Measurements from ENCODE around the gene KLHL25. TPM values are rescaled to one million over a fixed set of nuclear protein-coding genes. Genes with fewer than 3 reads are reported as not detected.

KLHL25 gene
- total RNA-seq, 1 experiment from 2014 or later: 15.6 TPM

GRCh38 chr15:85752491-85752961 lies 42.2 kb downstream of the KLHL25 start:
- in situ Hi-C loops (cut with HindIII; ENCODE audit: low sequenced_read_pairs): no loop called here
- peak; percentile 59 for DNase-seq (ENCODE audit: low spot score)

GRCh38 chr15:85752124-85752475 lies 42.6 kb downstream of the KLHL25 start:
- in situ Hi-C loops (cut with HindIII; ENCODE audit: low sequenced_read_pairs): no loop called here
- DNase-seq (ENCODE audit: low spot score): no peak

DNA sequence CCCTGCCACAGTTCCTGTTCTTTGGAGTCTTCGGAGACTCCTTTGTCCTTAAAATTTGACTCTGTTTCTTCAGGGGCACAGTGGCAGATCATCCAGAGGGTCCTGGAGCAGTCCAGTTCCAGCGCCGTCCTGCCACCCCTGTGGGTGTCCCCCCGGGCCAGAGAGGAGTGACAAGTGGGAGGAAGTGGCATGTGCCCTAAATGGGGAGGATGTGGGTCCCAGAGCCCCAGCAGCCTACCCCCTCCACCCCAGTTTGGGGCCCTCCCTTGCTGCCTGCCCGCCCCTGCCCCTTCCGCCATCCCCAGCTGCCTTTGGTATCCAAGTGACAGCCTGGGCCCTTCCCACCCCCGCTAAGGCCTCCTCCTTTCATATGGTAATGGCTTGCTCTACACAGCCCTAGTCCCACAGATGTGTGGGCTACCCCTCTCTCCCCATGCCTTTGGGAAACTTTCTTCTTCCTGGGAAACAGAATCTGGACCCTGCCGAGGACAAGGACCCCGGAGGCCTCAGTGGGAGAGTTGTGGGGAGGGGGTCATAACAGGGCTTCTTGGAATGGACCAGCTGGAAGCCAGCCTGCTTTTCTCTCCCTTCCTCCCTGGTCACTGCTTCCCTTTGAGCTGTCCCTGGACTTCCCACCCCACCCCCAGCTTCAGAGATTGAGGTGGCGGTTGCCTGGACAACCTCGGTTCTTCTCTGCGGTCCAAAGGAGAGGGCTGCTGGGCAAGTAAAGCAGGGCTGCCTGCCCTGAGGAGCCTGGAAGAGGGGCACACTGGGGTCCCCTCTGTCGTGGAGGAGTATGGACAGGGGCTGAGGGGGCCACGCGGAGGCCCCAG lies 43.2 kb downstream of the KLHL25 start:
- DNase-seq (ENCODE audit: low spot score): peak; percentile 26
- in situ Hi-C loops (cut with HindIII; ENCODE audit: low sequenced_read_pairs): no loop called here

- DNase-seq (ENCODE audit: low spot score): peak; percentile 45
- in situ Hi-C loops (cut with HindIII; ENCODE audit: low sequenced_read_pairs): no loop called here
Measured at GRCh38 chr15:85750319-85751290, 44.1 kb downstream of the KLHL25 start.

GRCh38 chr15:85749261-85750151 lies 45.2 kb downstream of the KLHL25 start:
- in situ Hi-C loops (cut with HindIII; ENCODE audit: low sequenced_read_pairs): no loop called here
- DNase-seq (ENCODE audit: low spot score): peak; percentile 55

DNA sequence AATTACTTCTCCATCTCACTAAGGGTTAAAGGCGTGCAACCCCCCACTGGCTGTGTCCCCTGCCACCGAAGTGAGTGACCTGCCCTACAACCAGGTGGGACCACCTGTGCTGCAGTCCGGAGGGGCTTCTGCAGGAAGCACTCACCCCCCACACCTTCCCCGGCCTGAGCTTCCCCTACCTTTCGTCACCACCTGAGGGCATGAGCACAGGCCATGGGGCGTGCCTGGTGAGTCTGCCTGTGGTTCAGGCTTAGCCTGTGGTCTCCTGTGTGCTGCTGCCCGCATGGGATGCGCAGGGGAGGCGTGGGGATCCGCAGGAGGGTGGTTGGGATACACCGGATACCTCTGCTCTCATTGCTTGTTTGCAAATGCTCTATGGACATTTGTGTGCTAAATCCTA lies 46.0 kb downstream of the KLHL25 start:
- in situ Hi-C loops (cut with HindIII; ENCODE audit: low sequenced_read_pairs): no loop called here

DNA sequence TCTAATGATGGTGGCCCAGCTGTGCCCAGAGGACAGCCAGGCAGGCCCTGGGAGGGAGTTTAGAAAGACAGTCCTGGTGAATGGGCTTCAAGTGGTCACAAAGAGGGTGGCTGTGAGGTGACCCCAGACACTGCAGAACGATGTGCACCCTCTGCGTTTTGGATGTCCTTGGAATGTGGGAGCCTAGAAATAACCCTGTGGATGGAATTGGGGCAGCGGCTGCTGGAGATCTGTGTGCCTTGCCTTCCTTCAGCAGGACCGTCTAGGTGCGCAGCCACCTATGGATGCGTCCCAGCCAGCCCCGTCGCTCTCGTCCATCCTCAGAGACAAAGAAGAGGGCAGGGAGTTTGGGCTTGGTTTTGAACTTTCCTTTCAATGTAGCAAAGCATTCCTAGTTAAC lies 46.5 kb downstream of the KLHL25 start:
- in situ Hi-C loops (cut with HindIII; ENCODE audit: low sequenced_read_pairs): no loop called here
- DNase-seq (ENCODE audit: low spot score): no peak

More for the DNA sequence above, 46.0 kb downstream of the KLHL25 start:
- DNase-seq (ENCODE audit: low spot score): no peak

DNA sequence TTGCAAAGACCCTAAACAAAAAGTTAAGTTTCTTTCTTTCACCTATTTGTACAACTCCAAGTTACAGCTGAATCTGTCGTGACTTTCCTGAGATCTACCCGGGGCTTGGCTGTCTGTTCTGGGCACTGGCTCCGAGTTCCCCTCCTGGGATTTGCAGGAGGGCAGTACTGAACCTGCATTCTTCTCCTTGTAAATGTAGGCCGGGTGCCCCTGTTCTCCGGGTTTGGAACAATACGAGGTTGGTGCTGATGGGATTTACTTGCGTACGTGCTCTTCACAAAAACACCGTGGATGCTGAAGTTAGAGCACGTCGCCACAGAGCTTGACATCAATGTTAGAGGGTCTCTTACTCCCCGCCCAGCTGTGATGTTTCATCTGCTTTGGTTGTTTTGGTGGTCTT lies 48.1 kb downstream of the KLHL25 start:
- no peak for DNase-seq (ENCODE audit: low spot score)
- in situ Hi-C loops (cut with HindIII; ENCODE audit: low sequenced_read_pairs): no loop called here

- in situ Hi-C loops (cut with HindIII; ENCODE audit: low sequenced_read_pairs): no loop called here
- no peak for DNase-seq (ENCODE audit: low spot score)
Measured at GRCh38 chr15:85745525-85746150, 49.1 kb downstream of the KLHL25 start.

DNA sequence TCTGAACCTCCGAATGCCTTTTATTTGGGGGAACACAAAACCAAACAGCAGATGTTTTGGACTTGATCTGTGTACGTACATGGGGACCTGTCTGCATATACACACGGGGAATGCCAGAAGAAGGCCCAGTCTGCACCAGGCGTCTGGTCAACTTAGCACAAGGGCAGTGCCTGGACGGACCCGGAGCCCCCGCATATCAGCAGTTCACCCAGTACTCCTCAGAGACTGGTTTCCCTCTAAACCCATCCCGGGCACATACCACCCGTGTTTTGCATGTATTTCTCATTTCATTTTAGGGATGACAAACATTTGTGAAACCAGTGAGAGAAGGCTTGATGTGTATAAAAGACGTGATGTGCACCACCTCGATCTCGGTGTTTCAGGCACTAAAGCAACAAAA lies 49.7 kb downstream of the KLHL25 start:
- no peak for DNase-seq (ENCODE audit: low spot score)
- in situ Hi-C loops (cut with HindIII; ENCODE audit: low sequenced_read_pairs): no loop called here

DNA sequence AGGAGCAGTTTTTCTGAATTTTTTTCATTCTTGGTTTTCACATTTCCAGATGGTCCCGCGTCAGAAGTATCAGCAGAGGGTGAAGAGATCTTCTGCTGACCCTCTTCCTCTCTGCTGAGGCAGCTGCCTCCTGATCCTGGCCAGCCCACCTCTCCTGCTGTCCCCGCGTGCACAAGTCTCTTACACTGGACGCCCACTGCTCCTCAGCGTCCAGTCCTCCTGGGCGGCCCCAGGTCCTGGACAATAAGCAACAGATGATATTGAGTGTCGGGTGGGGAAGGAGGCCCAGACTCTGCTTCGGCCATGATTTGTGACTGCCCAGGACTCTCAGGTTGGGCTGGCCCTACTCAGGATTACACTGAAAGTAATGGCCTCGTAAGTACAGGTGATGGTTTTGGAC lies 50.1 kb downstream of the KLHL25 start:
- in situ Hi-C loops (cut with HindIII; ENCODE audit: low sequenced_read_pairs): no loop called here
- no peak for DNase-seq (ENCODE audit: low spot score)

GRCh38 chr15:85743392-85744055 lies 51.2 kb downstream of the KLHL25 start:
- DNase-seq (ENCODE audit: low spot score): no peak

DNA sequence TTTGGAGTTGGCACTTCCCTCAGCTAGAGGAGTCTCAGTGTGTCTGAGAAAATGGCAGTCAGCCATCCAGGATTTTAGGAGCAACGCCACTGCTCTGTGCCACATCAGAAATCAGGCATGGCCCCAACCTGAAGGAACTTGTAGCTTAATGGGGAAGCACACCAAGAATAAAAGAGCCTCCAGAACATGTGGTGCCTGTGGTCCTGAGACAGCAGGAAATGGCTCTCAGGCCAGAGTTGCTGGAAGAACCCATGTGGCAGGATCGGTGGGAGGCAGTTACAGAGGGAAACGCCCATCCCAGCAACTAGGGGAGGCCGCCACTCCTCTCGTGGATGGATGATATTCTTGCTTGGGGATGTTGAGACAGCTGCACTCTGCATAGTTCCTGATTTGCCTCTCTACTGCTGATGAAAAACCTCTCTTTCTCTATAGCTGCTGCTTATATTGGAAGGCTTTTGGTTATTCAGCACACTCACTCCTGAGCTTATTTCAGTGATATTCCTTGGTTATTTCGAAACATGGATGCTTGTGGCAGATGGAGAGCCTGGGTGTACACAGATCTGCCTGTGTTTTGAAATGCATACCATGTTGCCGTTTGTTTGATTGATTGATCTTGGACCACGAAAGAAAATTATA lies 52.4 kb downstream of the KLHL25 start:
- in situ Hi-C loops (cut with HindIII; ENCODE audit: low sequenced_read_pairs): no loop called here
- DNase-seq (ENCODE audit: low spot score): peak; percentile 34

More at GRCh38 chr15:85743392-85744055, 51.2 kb downstream of the KLHL25 start:
- in situ Hi-C loops (cut with HindIII; ENCODE audit: low sequenced_read_pairs): no loop called here

- DNase-seq (ENCODE audit: low spot score): no peak
- in situ Hi-C loops (cut with HindIII; ENCODE audit: low sequenced_read_pairs): no loop called here
Measured at GRCh38 chr15:85741662-85742061, 53.1 kb downstream of the KLHL25 start.

GRCh38 chr15:85741021-85741421 lies 53.7 kb downstream of the KLHL25 start:
- DNase-seq (ENCODE audit: low spot score): no peak
- in situ Hi-C loops (cut with HindIII; ENCODE audit: low sequenced_read_pairs): no loop called here

GRCh38 chr15:85737061-85737460 lies 57.7 kb downstream of the KLHL25 start:
- in situ Hi-C loops (cut with HindIII; ENCODE audit: low sequenced_read_pairs): no loop called here
- no peak for DNase-seq (ENCODE audit: low spot score)

DNA sequence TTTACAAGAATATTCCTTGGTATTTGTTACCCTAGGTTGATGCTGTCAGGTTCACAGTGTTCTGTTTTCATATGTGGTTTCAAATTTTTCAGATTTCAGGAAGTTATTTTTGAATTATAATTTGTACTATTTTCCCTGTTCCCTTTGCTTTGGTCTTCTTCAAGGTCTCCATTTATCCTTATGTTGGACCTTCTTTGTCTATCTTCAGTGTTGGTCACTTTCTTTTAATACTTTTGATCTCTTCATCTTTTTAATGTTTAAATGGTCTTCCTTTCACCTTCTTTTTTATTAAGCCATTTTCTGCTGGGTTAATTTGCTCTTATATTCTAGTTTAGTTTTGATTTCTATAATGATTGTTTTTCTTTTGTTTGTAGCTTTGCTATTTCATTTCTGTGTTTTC lies 61.3 kb downstream of the KLHL25 start:
- no peak for DNase-seq (ENCODE audit: low spot score)
- in situ Hi-C loops (cut with HindIII; ENCODE audit: low sequenced_read_pairs): no loop called here
